Measurements from ENCODE around the gene IFNG-AS1. TPM values are rescaled to one million over a fixed set of nuclear protein-coding genes. Genes with fewer than 3 reads are reported as not detected.
A peak's percentile ranks its signal among the peaks of the same experiment; 100 is the strongest.

IFNG-AS1 gene
- total and polyA plus RNA-seq, 3 experiments from 2014 or later = 0.95 to 35.4 (median 1.6) TPM

GRCh38 chr12:67980391-67980790, 8.9 kb upstream of the IFNG-AS1 start:
- Histone ChIP-seq H3K36me3 (ENCODE audit: insufficient read depth, low read length) (no peaks in the 10 kb centered on the region), H3K9me3 (ENCODE audit: low read length) (no peaks in the 10 kb centered on the region), H3K4me1 (ENCODE audit: insufficient read depth, low read length) (no peaks in the 10 kb centered on the region), H3K27me3 (ENCODE audit: insufficient read depth, low read length, poor library complexity, severe bottlenecking) (no peaks in the 10 kb centered on the region), H3K27ac (ENCODE audit: low read depth, low read length) (no peak overlapping the region), H3K4me3 (ENCODE audit: low read length) (no peak overlapping the region)
- Mint-ChIP-seq H3K27ac (no peak overlapping the region), H3K27me3 (peaks cover 5 to 9% of the 10 kb centered on the region in 2 donors), H3K9me3 (peaks cover 0 to 7% (median 2%) of the 10 kb centered on the region in 5 donors), H3K36me3 (peaks cover 0 to 26% (median 2%) of the 10 kb centered on the region in 3 donors), H3K4me1 (peaks cover 0 to 2% (median 0%) of the 10 kb centered on the region in 3 donors), H3K4me3 (no peak overlapping the region)
- CTCF ChIA-PET = no interaction called here
- POLR2A ChIA-PET = interaction anchor here (0.6 kb wide), 1 partner anchor 9 kb away, joined by 4 read pairs; the partner anchor contains the start of gene IFNG-AS1
- no peak for DNase-seq

GRCh38 chr12:67981287-67982162, 7.7 kb upstream of the IFNG-AS1 start:
- no peaks in the 10 kb centered on the region for H3K36me3 ChIP-seq (ENCODE audit: insufficient read depth, low read length)
- H3K4me1 ChIP-seq (ENCODE audit: insufficient read depth, low read length) = no peaks in the 10 kb centered on the region
- Mint-ChIP-seq H3K27ac (no peak overlapping the region), H3K4me1 (peaks cover 0 to 2% (median 0%) of the 10 kb centered on the region in 3 donors), H3K9me3 (peaks cover 0 to 7% (median 0%) of the 10 kb centered on the region in 5 donors), H3K27me3 (peaks cover 5 to 9% of the 10 kb centered on the region in 2 donors), H3K4me3 (no peak overlapping the region), H3K36me3 (peaks cover 0 to 18% (median 2%) of the 10 kb centered on the region in 3 donors)
- no peak for DNase-seq
- H3K4me3 ChIP-seq (ENCODE audit: low read length) = no peak overlapping the region
- H3K27me3 ChIP-seq (ENCODE audit: insufficient read depth, low read length, poor library complexity, severe bottlenecking) = no peaks in the 10 kb centered on the region
- POLR2A ChIA-PET = no interaction called here
- CTCF ChIA-PET = interaction anchor here (0.7 kb wide), 1 partner anchor 14 kb away, joined by 3 read pairs; no protein-coding TSS in a partner anchor
- no peak overlapping the region for H3K27ac ChIP-seq (ENCODE audit: low read depth, low read length)
- no peaks in the 10 kb centered on the region for H3K9me3 ChIP-seq (ENCODE audit: low read length)

GRCh38 chr12:67982164-67982563, 7.1 kb upstream of the IFNG-AS1 start:
- Histone ChIP-seq H3K27ac (ENCODE audit: low read depth, low read length) (no peak overlapping the region), H3K4me1 (ENCODE audit: insufficient read depth, low read length) (no peaks in the 10 kb centered on the region), H3K9me3 (ENCODE audit: low read length) (no peaks in the 10 kb centered on the region), H3K4me3 (ENCODE audit: low read length) (no peak overlapping the region), H3K36me3 (ENCODE audit: insufficient read depth, low read length) (no peaks in the 10 kb centered on the region), H3K27me3 (ENCODE audit: insufficient read depth, low read length, poor library complexity, severe bottlenecking) (no peaks in the 10 kb centered on the region)
- POLR2A ChIA-PET = interaction anchor here (0.7 kb wide), 1 partner anchor 33 kb away, joined by 3 read pairs; no protein-coding TSS in a partner anchor
- CTCF ChIA-PET = interaction anchor here (0.7 kb wide), 1 partner anchor 14 kb away, joined by 3 read pairs; no protein-coding TSS in a partner anchor
- H3K27ac Mint-ChIP-seq = no peak overlapping the region
- H3K27me3 Mint-ChIP-seq = peaks cover 5 to 9% of the 10 kb centered on the region in 2 donors
- no peak for DNase-seq
- H3K9me3 Mint-ChIP-seq = peaks cover 0 to 7% (median under 1%) of the 10 kb centered on the region in 5 donors
- peaks cover 2 to 3% (median 3%) of the 10 kb centered on the region in 3 donors for H3K4me1 Mint-ChIP-seq
- peaks cover 0 to 18% (median 2%) of the 10 kb centered on the region in 3 donors for H3K36me3 Mint-ChIP-seq
- H3K4me3 Mint-ChIP-seq = no peak overlapping the region

GRCh38 chr12:67986632-67987031, 2.6 kb upstream of the IFNG-AS1 start:
- Histone ChIP-seq H3K4me3 (ENCODE audit: low read length) (no peak overlapping the region), H3K27ac (ENCODE audit: low read depth, low read length) (no peak overlapping the region), H3K36me3 (ENCODE audit: insufficient read depth, low read length) (no peaks in the 10 kb centered on the region), H3K27me3 (ENCODE audit: insufficient read depth, low read length, poor library complexity, severe bottlenecking) (no peaks in the 10 kb centered on the region), H3K9me3 (ENCODE audit: low read length) (no peaks in the 10 kb centered on the region), H3K4me1 (ENCODE audit: insufficient read depth, low read length) (peaks cover 33% of the 10 kb centered on the region)
- peaks cover 0 to 6% (median 3%) of the 10 kb centered on the region in 3 donors for H3K36me3 Mint-ChIP-seq
- POLR2A ChIA-PET = no interaction called here
- peaks cover 37 to 46% (median 44%) of the 10 kb centered on the region in 3 donors for H3K4me1 Mint-ChIP-seq
- CTCF ChIA-PET = no interaction called here
- H3K27ac Mint-ChIP-seq = no peak overlapping the region
- no peaks in the 10 kb centered on the region for H3K27me3 Mint-ChIP-seq
- DNase-seq = no peak
- no peak overlapping the region for H3K4me3 Mint-ChIP-seq
- peaks cover 0 to 5% (median 0%) of the 10 kb centered on the region in 5 donors for H3K9me3 Mint-ChIP-seq

GRCh38 chr12:67988601-67989021, 636 bp upstream of the IFNG-AS1 start:
- Histone ChIP-seq H3K27me3 (ENCODE audit: insufficient read depth, low read length, poor library complexity, severe bottlenecking) (no peaks in the 10 kb centered on the region), H3K36me3 (ENCODE audit: insufficient read depth, low read length) (no peaks in the 10 kb centered on the region), H3K4me3 (ENCODE audit: low read length) (no peak overlapping the region), H3K9me3 (ENCODE audit: low read length) (no peaks in the 10 kb centered on the region), H3K4me1 (ENCODE audit: insufficient read depth, low read length) (peaks cover 34% of the 10 kb centered on the region), H3K27ac (ENCODE audit: low read depth, low read length) (no peak overlapping the region)
- CTCF ChIA-PET = interaction anchor here (1.8 kb wide), 1 partner anchor 49 kb away, joined by 6 read pairs; no protein-coding TSS in a partner anchor
- no peaks in the 10 kb centered on the region for H3K27me3 Mint-ChIP-seq
- peak overlapping the region; percentile 87 to 91 (median 90) for H3K4me3 Mint-ChIP-seq
- H3K27ac Mint-ChIP-seq = peak overlapping the region in 4 of 8 donors; percentile 80 to 91 (median 88)
- H3K9me3 Mint-ChIP-seq = peaks cover 0 to 5% (median 0%) of the 10 kb centered on the region in 5 donors
- peaks cover 0 to 6% (median 3%) of the 10 kb centered on the region in 3 donors for H3K36me3 Mint-ChIP-seq
- DNase-seq = no peak
- POLR2A ChIA-PET = interaction anchor here (1.1 kb wide), 1 partner anchor 819 kb away, joined by 4 read pairs; the partner anchor contains the start of gene MDM2
- H3K4me1 Mint-ChIP-seq = peaks cover 53 to 64% (median 62%) of the 10 kb centered on the region in 3 donors

- CTCF ChIA-PET = interaction anchor here (0.8 kb wide), 2 partner anchors 11 to 17 kb away, joined by 3 to 4 read pairs; no protein-coding TSS in a partner anchor
- Histone ChIP-seq H3K27me3 (ENCODE audit: insufficient read depth, low read length, poor library complexity, severe bottlenecking) (no peaks in the 10 kb centered on the region), H3K27ac (ENCODE audit: low read depth, low read length) (peak overlapping the region; percentile 38), H3K9me3 (ENCODE audit: low read length) (no peaks in the 10 kb centered on the region), H3K4me1 (ENCODE audit: insufficient read depth, low read length) (peaks cover 34% of the 10 kb centered on the region), H3K36me3 (ENCODE audit: insufficient read depth, low read length) (no peaks in the 10 kb centered on the region), H3K4me3 (ENCODE audit: low read length) (peak overlapping the region; percentile 32)
- peak overlapping the region; percentile 84 to 91 (median 90) for H3K4me3 Mint-ChIP-seq
- H3K9me3 Mint-ChIP-seq = peaks cover 0 to 5% (median 0%) of the 10 kb centered on the region in 5 donors
- peaks cover 7 to 17% (median 9%) of the 10 kb centered on the region in 3 donors for H3K36me3 Mint-ChIP-seq
- POLR2A ChIA-PET = interaction anchor here (1.2 kb wide), 1 partner anchor 341 kb away, joined by 3 read pairs; no protein-coding TSS in a partner anchor
- H3K27me3 Mint-ChIP-seq = no peaks in the 10 kb centered on the region
- peak overlapping the region; percentile 86 to 97 (median 91) for H3K27ac Mint-ChIP-seq
- peaks cover 68 to 81% (median 79%) of the 10 kb centered on the region in 3 donors for H3K4me1 Mint-ChIP-seq
- DNase-seq = peak; percentile 5 to 70 (median 28)
These were observed 1.9 kb downstream of the IFNG-AS1 start for GRCh38 chr12:67991158-67991557.

GRCh38 chr12:67993143-67993542, 3.9 kb downstream of the IFNG-AS1 start:
- Mint-ChIP-seq H3K4me1 (peaks cover 70 to 85% (median 80%) of the 10 kb centered on the region in 3 donors), H3K27ac (peak overlapping the region in 7 of 8 donors; percentile 27 to 97 (median 86)), H3K36me3 (peaks cover 8 to 18% (median 11%) of the 10 kb centered on the region in 3 donors), H3K9me3 (no peaks in the 10 kb centered on the region), H3K27me3 (no peaks in the 10 kb centered on the region), H3K4me3 (peak overlapping the region; percentile 24 to 91 (median 89))
- Histone ChIP-seq H3K36me3 (ENCODE audit: insufficient read depth, low read length) (no peaks in the 10 kb centered on the region), H3K4me1 (ENCODE audit: insufficient read depth, low read length) (peaks cover 37% of the 10 kb centered on the region), H3K4me3 (ENCODE audit: low read length) (no peak overlapping the region), H3K27me3 (ENCODE audit: insufficient read depth, low read length, poor library complexity, severe bottlenecking) (no peaks in the 10 kb centered on the region), H3K27ac (ENCODE audit: low read depth, low read length) (no peak overlapping the region), H3K9me3 (ENCODE audit: low read length) (no peaks in the 10 kb centered on the region)
- ChIA-PET CTCF (no interaction called here), POLR2A (no interaction called here)
- no peak for DNase-seq
